Lung (tissue), 12 donors: Measurements from ENCODE around the gene KRT37. TPM values are rescaled to one million over a fixed set of nuclear protein-coding genes. Genes with fewer than 3 reads are reported as not detected.

Source experiments
- ATAC-seq: fragments of 200-7000 bp; cut with Tn5 transposase; one replicate; pipeline ENCODE4 v1.9.1; 2020; ENCODE audit warnings: moderate number of reproducible peaks; ENCODE audit not compliant: insufficient read depth, low FRiP score
- DNase-seq, 3 donors: peaks; one replicate each; pipeline ENCODE4 v3.0.0-alpha.2; 2013 to 2017
- H3K27ac ChIP-seq, 2 donors: one replicate each; pipeline ENCODE4 v1.5.1; 2013; ENCODE audit warnings: mild to moderate bottlenecking in 2 of 2, moderate library complexity in 2 of 2, control low read depth in 1 of 2, inconsistent platforms in 1 of 2, low read depth in 1 of 2, low read length in 1 of 2
- H3K27me3 ChIP-seq, 3 donors: one replicate each; pipeline ENCODE4 v1.5.1; 2013; ENCODE audit warnings: low read length in 2 of 3; ENCODE audit not compliant: control insufficient read depth in 3 of 3, insufficient read depth in 3 of 3
- H3K36me3 ChIP-seq, 4 donors: one replicate each; pipeline ENCODE4 v1.5.1; 2013; ENCODE audit warnings: low read length in 4 of 4, mild to moderate bottlenecking in 1 of 4, moderate library complexity in 1 of 4; ENCODE audit not compliant: control insufficient read depth in 4 of 4, insufficient read depth in 4 of 4
- H3K4me1 ChIP-seq, 5 donors: one replicate each; pipeline ENCODE4 v1.5.1; 2013; ENCODE audit warnings: low read length in 5 of 5, mild to moderate bottlenecking in 2 of 5, moderate library complexity in 1 of 5; ENCODE audit not compliant: control insufficient read depth in 5 of 5, insufficient read depth in 5 of 5
- H3K4me3 ChIP-seq: one replicate; pipeline ENCODE4 v1.5.1; 2013; ENCODE audit warnings: mild to moderate bottlenecking, control low read depth, moderate library complexity
- H3K9ac ChIP-seq, 2 donors: one replicate each; pipeline ENCODE4 v1.5.1; 2013; ENCODE audit warnings: low read length in 2 of 2, control low read depth in 1 of 2; ENCODE audit not compliant: insufficient read depth in 1 of 2
- H3K9me3 ChIP-seq, 4 donors: one replicate each; pipeline ENCODE4 v1.5.1; 2013; ENCODE audit warnings: low read length in 3 of 4, mild to moderate bottlenecking in 1 of 4, moderate library complexity in 1 of 4; ENCODE audit not compliant: control insufficient read depth in 4 of 4, insufficient read depth in 3 of 4
- CTCF ChIP-seq: IDR thresholded peaks from 2 replicates; pipeline ENCODE4 v1.5.1; 2012; ENCODE audit warnings: mild to moderate bottlenecking; ENCODE audit errors: control extremely low read depth, extremely low read depth
- WGBS, 2 donors: extraction: QIAGEN DNeasy Blood & Tissue Kit; methylation state at CpG; one replicate each; pipeline ENCODE4 v1.1.7; 2013; 5-methylcytosine and 5-hydroxymethylcytosine counted together
- polyA plus RNA-seq, 2 donors: library from polyadenylated mRNA; stranded (reverse); fragments of 200-250 nt; gene quantifications; one replicate each; pipeline ENCODE4 v1.2.1, GENCODE V29; 2013
- total RNA-seq, 2 donors: library from RNA; depleted of rRNA in 1 of 2; stranded (reverse); fragments of >200 nt in 1 of 2; gene quantifications; one replicate each; pipeline ENCODE4 v1.2.1, GENCODE V29; 2014 to 2021
- donor health status: control.
- donor health status: control.
- donor health status: Bipolar disorder and iron deficiency.
- donor health status: healthy.
- donor health status: DM: yes; HTN: yes; CAD: no.

Gene KRT37
- total and polyA plus RNA-seq, 4 donors: not detected

DNA sequence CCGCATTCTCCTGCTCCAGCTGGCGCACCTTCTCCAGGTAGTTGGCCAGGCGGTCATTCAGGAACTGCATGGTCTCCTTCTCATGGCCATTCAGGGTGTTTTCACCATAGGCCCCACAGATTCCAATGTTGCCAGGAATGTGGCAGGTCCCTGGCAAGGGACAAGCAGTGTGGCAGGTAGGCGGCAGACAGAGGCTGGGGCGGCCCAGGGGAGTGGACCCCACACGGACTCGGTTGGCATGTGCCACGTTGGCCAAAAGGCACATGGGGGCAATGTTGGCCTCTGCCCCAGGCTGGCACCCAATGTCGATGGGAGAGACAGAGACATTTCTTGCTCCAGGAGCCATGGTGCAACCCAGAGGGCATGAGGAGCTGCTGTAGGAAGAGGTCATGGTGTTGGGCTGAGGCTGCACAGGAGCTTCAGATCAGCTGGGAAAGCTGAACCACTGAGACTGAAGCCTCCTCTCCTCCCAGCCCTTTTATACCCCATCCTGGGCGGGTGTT, 16.2 kb upstream of the KRT37 start, which contains the start of gene KRT38:
Gene KRT38 (minus strand): TSS at position 453 of the 503 bp plus-strand sequence. CDS start 62 bp downstream, at position 391.
- TF ChIP-seq CTCF: no peak
- 93 to 97% methylated on average over 10 of the region's 10 CpGs for WGBS, 2 donors
- DNase-seq (no peak), ATAC-seq (no peak)
- Histone ChIP-seq H3K27ac (no peak within 1 kb of the TSS), H3K9ac (no peak within 1 kb of the TSS), H3K27me3 (no peaks in the 10 kb centered on the region), H3K4me1 (no peaks in the 10 kb centered on the region), H3K9me3 (peaks cover 0 to 3% (median 0%) of the 10 kb centered on the region in 4 donors), H3K36me3 (no peaks in the 10 kb centered on the region), H3K4me3 (no peak within 1 kb of the TSS)

DNA sequence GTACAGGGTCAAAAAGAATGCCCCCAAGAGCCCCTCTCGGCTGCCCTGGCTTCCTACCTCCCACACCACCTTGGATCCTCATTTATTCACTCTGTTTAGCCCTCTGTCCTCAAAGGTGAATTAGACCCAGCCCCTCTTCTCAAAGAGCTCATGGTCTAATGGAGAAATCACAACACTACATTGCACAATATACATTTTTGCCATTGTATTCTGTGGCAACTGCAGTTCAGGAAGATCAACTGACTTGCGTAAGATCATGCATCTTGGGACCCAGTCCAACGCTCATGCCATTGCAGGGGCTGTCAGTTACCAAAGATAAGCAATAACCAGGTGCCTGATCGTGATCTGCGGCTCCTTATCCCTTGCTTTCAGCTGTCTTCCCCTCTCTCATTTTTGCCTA, 15.0 kb upstream of the KRT37 start:
- H3K4me3 ChIP-seq: no peak overlapping the region
- no peaks in the 10 kb centered on the region for H3K27me3 ChIP-seq
- no peak overlapping the region for H3K27ac ChIP-seq
- peaks cover 0 to 3% (median 0%) of the 10 kb centered on the region in 4 donors for H3K9me3 ChIP-seq
- no peaks in the 10 kb centered on the region for H3K36me3 ChIP-seq
- WGBS, 2 donors: 51 to 59% methylated on average over 5 of the region's 5 CpGs
- H3K9ac ChIP-seq: no peak overlapping the region
- no peak for TF ChIP-seq CTCF
- DNase-seq (no peak), ATAC-seq (no peak)
- no peaks in the 10 kb centered on the region for H3K4me1 ChIP-seq

DNA sequence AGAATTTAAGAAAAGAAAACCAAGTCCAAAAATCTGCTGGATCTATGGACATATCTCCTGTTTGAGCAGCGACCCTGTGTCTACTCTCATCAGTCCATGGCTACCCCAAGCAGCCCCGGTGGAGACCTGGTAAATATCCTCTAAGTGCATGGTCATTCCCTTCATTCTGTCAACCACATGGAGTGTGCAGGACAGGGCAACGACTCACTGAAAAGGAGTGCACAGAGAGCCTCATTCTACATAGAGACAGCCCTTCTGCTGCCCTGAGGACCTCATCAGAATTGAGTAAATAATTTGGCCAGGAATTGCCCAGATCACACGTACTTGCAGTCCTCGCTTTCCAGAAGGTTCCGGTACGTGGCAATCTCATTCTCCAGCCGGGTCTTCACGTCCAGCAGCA, 13.4 kb upstream of the KRT37 start:
- no peak overlapping the region for H3K4me3 ChIP-seq
- peaks cover 0 to 3% (median 0%) of the 10 kb centered on the region in 4 donors for H3K9me3 ChIP-seq
- no peaks in the 10 kb centered on the region for H3K36me3 ChIP-seq
- no peak for DNase-seq
- no peak overlapping the region for H3K9ac ChIP-seq
- no peaks in the 10 kb centered on the region for H3K27me3 ChIP-seq
- WGBS, 2 donors: 90 to 92% methylated on average over 9 of the region's 9 CpGs
- H3K27ac ChIP-seq: no peak overlapping the region
- no peak for TF ChIP-seq CTCF
- no peaks in the 10 kb centered on the region for H3K4me1 ChIP-seq
- no peak for ATAC-seq

- no peaks in the 10 kb centered on the region for H3K36me3 ChIP-seq
- no peaks in the 10 kb centered on the region for H3K27me3 ChIP-seq
- H3K4me3 ChIP-seq: no peak overlapping the region
- H3K9ac ChIP-seq: no peak overlapping the region
- WGBS, 2 donors: 83 to 87% methylated on average over 7 of the region's 7 CpGs
- DNase-seq: no peak
- no peak overlapping the region for H3K27ac ChIP-seq
- ATAC-seq: no peak
- H3K9me3 ChIP-seq: peaks cover 0 to 3% (median 0%) of the 10 kb centered on the region in 4 donors
- no peak for TF ChIP-seq CTCF
- no peaks in the 10 kb centered on the region for H3K4me1 ChIP-seq
Measured at GRCh38 chr17:41437254-41437653, 12.9 kb upstream of the KRT37 start.
